ENCODE results near the gene ZNF248.
"Not testable (repeated sequence)": the region's sequence is repeated elsewhere in the genome, so short reads cannot be mapped to it uniquely, and the experiment has no call there.

ZNF248 gene

GRCh38 chr10:37857287-37858211 lies at the start of gene ZNF248:
TSS of gene ZNF248 (minus strand) at chr10:37857610. CDS start at chr10:37856310, 1,300 bp downstream.
- DNase-seq = peak; percentile 91

- no peak for DNase-seq
These were observed 49.0 kb upstream of the ZNF248 start for GRCh38 chr10:37906382-37906781.

- DNase-seq = no peak
These were observed 39.0 kb upstream of the ZNF248 start for GRCh38 chr10:37896436-37896835.

- DNase-seq = no peak
These were observed 38.3 kb upstream of the ZNF248 start for GRCh38 chr10:37895674-37896073.

GRCh38 chr10:37885850-37886249 lies 28.4 kb upstream of the ZNF248 start:
- no peak for DNase-seq

- DNase-seq = no peak
These were observed 15.5 kb upstream of the ZNF248 start for GRCh38 chr10:37872955-37873354.

GRCh38 chr10:37872283-37872682 lies 14.9 kb upstream of the ZNF248 start:
- no peak for DNase-seq

- no peak for DNase-seq
These were observed 14.3 kb upstream of the ZNF248 start for GRCh38 chr10:37871568-37872251.

- no peak for DNase-seq
These were observed 13.7 kb upstream of the ZNF248 start for GRCh38 chr10:37871143-37871542.

- no peak for DNase-seq
These were observed 11.4 kb upstream of the ZNF248 start for GRCh38 chr10:37868796-37869195.

GRCh38 chr10:37865957-37866803 lies 8.8 kb upstream of the ZNF248 start:
- no peak for DNase-seq

- DNase-seq = no peak
These were observed 7.9 kb upstream of the ZNF248 start for GRCh38 chr10:37865264-37865663.

- no peak for DNase-seq
These were observed 3.2 kb upstream of the ZNF248 start for GRCh38 chr10:37860494-37861190.

GRCh38 chr10:37859270-37859669 lies 1.9 kb upstream of the ZNF248 start:
- DNase-seq = not testable (repeated sequence)

- DNase-seq = no peak
These were observed 526 bp downstream of the ZNF248 start for GRCh38 chr10:37856881-37857286.

- DNase-seq = no peak
These were observed 1.8 kb downstream of the ZNF248 start for GRCh38 chr10:37855636-37856035.

GRCh38 chr10:37854626-37855025 lies 2.8 kb downstream of the ZNF248 start:
- DNase-seq = no peak

GRCh38 chr10:37844644-37845043 lies 12.8 kb downstream of the ZNF248 start:
- DNase-seq = no peak

- DNase-seq = no peak
These were observed 18.2 kb downstream of the ZNF248 start for GRCh38 chr10:37839243-37839642.

- DNase-seq = no peak
These were observed 25.7 kb downstream of the ZNF248 start for GRCh38 chr10:37831495-37832333.

GRCh38 chr10:37826806-37827205 lies 30.6 kb downstream of the ZNF248 start:
- DNase-seq = no peak

- no peak for DNase-seq
These were observed 36.2 kb downstream of the ZNF248 start for GRCh38 chr10:37821237-37821636.
